NCI-H345 treated with DMSO at 0.1 percent for 48 hours (cell line): ENCODE data around the gene HDAC7.

Source experiments
- DNase-seq: peaks from one replicate; lab custom pipeline; 2025; ENCODE audit not compliant: unreplicated experiment; lab: John Stamatoyannopoulos, UW

The HDAC7 gene

DNA sequence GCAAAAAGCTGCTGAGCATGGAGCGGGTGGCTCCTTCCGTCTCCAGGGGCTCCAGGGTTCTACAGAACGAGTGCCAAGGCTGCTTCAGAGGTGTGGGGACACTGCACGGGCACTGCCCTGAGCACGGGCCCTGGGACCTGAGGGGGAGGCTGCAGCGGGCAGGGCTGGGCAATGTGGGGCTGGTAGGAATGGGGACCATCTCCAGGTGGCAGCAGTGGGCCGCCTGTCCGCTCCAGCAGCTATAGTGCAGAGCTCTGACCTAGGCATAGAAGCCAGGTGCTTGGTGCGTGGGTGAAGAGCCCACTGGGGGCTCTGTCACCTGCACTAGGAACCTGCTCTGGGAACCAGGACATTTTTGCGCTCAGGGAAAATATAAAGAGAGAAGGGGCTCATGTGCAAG lies 22.3 kb downstream of the HDAC7 start:
- no peak for DNase-seq

DNA sequence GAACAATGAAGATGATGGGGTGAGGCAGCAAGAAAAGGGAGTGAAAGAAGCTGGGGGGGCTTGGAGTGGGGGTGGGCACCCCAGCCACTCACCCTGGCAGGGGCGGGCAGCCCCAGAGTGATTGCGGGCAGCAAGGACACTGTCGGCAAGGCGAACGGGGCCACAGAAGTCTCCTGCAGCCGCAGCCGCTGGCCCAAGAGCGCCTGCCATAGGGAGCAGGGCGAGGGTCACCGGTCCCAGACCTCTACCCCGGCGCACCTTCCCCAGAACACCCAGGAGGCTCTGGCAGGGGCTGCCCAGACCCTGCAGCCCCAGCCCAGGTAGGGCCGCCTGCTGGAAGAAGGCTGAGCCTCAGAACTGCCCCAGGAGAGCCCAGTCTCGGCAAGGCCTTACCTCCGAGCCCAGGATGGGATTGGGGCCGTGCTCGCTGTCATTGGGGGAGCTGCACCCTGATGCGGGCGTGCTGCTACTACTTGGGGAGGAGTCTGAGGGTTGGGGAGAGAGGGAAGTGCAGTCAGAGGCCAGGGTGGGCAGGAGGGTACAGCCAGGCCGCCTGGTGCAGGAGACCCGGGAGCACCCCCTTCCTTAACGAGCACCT lies 23.8 kb downstream of the HDAC7 start:
- DNase-seq = no peak

DNA sequence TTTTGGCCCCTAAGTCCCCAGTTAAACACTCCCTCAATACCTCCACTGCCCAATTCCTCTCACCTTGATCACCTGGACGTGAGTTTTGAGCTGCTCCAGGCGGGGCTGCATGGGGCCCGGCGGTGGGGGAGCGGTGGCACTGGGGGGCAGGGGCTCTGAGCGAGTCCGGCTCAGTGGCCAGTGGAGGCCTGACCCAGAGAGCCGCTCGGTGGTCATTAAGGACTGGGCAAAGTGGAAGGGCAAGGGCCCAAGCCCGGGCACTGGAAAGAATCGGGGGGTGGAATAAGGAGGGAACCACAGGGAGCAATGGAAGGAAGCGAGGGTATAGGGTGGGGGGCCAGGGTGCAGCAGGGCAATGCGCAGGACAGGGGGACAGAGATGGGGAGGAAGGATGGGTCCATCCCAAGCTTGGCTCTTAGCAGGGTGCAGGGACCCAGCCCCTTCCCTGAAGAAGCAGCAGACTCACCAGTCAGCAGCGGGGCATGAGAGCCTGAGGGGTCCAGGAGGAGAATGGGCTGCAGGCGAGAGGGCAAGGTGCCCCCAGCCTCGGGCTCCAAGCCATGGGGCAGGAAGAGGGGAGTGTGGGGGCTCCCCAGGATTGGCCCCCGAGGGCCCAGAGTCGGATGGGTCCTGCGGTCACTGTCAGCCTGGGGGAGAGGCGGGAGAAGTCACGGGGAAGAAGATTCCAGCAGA lies 24.4 kb downstream of the HDAC7 start:
- DNase-seq = no peak

DNA sequence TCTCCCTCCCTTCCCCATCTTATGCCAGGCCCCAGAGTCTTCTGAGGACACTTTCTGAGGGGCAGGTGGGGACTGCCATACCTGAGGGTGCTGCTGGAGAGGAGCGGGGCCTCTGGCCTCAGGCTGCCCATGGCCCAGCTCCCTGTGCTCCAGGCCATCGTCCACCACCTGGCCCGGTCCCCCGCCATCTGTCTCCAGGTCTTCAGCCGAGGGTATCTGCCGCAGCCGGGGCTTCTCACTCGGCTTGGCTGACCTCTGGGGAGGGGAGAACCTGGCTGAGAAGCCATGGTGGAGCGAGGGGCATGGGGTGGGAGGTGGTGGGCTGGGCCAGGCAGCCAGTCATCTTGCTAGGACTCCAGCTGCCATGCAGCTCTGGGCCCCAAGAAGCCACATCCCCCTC lies 25.0 kb downstream of the HDAC7 start:
- DNase-seq = no peak

DNA sequence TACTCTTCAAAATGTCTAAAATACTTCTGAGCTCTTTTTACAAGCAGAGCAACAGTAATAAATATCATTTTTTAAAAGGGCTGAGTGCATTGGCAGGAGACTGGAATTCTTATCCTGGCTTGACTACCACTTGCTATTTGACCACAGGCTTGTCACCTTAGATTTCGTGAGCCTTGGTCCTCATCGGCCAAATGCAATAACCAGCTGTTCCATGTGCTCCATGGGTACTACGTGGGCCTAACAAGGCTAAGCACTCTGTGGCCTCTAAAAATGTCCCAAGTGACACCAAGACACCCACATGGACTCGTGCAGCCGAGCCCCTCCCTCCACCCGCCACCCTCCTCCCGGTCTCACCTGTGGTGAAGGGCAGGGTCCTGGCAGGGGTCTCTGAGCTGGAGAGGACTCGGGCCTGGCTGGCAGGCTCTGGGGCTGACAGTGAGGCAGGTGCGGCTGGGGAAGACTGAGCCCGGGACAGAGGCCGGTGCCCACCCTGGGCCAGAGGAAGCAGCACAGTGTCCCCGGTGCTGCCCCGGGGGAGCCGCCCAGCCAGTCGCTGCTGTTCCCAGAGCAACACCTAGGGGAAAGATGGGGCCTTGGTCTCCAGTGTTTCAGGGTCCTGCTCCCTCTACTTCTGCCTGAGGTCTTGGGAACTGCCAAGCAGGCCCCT lies 26.6 kb downstream of the HDAC7 start:
- DNase-seq = no peak

DNA sequence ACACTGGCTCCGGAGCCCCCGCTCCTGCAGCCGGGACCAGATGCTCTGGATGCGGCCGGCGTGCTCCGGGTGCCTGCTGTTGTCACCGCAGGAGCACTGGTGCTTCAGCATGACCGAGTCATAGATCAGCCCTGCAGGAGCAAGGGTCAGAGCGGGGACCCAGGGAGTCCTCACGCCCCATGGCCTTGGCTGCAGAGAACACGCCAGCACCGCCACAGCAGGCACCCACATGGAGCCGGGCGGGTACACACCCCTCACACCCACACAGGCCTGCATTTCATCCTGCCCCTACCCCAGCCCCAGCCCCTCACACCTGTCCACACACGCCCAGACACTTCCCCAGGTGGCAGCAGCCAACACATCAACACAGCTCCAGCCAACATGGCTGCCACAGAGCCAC lies 27.8 kb downstream of the HDAC7 start:
- DNase-seq = no peak

DNA sequence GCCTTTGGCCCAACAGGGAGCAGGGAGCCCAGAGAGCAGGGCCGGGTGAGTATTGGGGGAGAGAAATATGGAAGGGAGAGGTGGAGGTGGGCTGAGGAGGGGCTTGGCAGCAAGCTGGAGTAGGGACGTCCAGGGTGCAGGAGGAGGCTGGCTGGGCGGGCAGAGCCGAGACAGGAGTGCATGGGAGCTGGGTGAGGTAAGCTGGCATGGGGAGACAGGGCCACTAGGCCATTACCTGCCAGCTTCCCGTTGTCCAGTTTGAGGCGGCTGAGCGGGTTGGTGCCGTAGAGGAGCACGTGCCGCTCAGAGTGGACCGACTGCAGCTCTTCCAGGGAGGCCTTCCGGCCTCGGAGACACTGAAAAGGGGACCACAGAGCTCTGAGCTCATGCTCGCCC lies 28.4 kb downstream of the HDAC7 start:
- no peak for DNase-seq

DNA sequence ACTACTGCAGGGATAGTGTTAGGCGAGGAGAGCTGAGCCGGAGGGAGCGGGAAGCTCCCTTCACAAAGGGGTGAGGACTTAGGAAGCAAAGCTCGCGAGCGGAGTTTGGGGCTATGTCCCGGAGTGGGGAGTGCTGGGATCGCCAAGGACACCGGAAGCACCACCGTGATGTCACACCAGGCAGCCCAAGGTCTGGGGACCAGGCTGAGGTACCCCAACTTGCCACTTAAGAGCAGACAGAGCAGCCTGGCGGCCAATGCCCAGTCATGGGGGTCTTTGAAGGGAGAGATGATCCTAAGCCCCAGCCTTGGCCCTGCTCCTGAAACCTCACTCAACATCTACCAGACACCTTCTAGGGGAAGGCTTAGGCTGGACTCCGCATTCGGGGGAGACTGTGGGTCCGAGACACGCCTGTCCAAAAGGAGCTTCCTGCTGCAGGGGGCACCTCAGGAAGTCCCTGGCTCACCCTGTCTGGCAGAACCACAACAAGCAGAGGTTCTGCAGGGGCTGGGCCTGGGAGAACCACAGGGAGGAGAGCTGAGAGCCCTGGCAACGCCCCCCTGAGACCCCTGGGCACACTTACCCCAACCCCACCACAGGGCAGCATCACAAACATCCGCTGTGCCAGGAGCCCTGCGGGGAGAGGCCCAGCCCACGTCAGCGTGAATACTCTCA lies 28.9 kb downstream of the HDAC7 start:
- DNase-seq = no peak

DNA sequence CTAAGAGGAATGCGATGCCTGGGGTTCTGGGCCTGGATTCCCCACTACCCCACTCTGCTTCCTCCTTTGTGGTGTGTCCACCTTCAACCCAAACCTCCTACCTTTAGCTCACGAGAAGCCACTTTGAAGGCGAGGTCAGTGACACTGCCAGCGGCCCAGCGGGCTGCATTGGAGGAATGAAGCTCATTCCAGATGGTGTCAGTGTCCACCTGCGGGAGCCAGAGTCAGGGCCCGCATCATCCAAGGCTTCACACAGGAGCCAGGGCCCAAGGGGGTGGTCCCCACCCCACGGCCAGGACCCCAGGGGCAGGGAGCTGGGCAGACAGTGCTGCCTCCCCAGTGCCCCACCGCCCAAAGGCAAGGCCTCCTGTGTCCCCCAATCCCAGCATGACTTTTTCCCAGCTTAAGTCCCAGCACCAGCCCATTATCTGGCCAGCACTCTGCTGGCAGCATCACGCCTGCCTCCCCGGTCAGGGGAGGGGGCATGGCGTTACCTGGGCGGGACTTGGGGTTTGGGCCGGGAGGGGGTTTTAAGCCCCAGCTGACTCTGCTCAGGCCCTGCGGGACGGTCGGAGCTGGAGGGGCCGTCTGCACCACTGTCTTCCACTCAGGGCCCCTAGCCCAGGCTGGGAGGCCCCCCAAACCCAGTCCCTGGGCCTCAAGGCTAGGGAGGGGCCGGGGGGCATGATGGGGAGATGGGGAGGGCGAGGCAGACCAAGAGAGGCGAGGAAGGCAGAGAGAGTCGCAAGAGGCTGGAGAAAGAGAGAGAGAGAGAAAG lies 29.8 kb downstream of the HDAC7 start:
- DNase-seq = no peak

DNA sequence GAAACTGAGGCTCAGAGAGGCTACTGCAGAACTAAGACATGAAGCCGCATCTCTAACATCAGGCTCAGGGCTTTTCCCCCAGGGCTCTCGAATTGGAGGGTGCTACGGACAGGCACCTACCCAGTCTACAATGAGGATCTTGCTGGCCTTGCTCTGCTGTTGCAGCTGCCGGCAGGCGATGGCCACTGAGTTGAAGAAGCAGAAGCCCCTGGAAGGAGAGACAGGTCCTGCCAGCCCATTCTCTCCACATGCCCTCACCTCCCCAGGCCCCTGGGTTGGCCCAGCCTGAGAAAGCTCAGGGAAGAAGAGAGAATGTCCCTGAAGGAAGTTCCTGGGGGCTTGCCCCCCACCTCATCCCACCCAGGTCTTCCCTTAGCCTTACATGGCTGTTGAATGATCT lies 30.6 kb downstream of the HDAC7 start:
- no peak for DNase-seq

DNA sequence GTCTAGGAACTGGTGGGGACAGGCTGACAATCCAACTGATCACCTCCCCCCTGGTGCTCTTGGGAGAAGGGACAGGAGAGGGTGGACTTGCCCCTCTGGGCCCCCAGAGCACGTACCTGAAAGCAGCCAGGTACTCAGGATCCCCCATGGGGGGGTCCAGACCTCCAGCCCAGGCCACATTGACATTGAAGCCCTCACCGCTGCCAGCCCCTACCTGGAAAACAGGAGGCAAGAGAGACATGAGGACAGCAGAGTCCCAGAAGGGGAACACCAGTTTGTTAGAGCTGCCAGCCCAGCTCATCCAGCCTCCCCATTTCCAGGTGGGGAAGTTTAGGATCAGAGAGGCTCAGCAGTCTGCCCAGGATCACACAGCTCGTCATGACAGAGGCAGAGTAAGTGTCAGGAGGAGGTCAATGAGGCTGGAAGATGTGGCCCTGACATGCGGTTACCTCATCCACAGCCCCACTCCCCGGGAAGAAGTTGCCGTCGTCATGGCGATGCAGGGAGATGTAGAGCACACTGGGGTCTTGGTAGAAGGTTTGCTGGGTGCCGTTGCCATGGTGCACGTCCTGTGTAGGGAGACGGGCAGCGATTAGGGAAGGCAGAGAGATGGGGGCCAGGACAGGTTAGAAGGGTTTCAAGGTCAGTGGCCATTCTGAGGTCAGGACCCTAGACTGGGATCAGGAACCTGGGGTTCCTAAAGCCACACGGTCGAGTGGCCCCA lies 31.9 kb downstream of the HDAC7 start:
- no peak for DNase-seq

DNA sequence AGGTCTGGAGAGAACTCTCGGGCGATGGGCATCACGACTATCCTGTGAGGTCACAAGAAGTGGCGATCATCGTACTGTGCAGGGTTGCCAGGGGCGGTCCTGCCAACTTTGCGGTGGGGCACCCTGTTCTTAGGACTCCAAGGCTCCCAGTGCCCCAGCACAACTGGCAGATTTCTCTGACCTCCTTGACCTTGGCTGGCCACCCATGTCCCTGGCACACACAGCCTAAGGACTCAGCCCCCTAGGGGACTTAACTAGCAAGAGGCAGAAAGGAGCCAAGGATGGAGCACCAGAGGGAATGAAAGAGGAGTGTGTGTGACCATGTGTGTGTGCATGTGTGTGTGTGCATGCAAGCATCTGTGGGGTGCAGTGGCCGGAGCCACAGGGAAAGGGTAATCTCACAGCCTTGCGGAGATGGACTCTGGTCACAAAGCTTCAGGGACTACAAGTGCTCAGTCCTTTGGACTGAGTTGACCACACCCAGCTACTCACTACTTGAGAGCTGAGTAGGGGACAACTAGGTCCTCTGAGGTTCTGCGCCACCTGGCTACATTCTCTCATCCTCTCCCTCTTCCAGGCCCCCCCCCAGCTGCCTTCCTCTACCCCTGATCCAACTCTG lies 32.9 kb downstream of the HDAC7 start:
- DNase-seq = no peak

DNA sequence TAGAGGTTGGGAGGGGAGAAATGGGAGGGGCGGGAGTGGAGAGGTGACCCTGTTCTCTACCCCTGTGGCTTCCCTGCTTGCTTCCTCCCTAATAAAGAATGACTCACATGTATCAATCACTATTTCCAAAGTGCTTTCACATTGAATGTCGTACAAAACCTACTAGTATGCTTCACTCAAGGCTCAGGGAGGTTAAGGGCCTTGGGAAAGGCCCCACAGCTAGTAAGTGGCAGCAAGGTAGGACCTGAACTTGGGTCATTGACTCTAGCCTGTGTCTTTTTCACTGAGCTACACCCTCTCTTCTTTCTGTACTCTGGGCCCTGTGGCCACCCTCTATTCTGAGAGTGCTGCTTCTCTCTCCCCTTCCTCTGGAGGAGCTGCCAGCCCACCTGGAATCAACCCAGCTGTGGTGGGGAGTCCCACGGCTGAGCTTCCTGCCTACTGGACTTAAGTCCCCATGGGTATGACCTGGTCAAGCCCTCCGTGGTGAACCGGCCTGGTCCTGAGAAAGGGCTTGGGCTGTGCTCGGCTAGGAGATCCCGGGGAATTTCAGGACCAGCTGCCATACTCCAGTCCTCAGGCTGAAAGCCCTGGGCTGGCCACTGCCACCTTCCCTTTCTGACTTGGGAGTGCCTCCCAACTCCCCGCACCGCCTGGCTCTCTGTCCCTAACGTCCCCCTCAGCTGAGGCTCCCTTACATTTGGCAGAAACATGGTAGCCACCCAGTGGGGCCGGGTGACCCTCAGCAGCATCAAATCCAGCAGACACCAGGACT lies 33.6 kb downstream of the HDAC7 start:
- DNase-seq = no peak

DNA sequence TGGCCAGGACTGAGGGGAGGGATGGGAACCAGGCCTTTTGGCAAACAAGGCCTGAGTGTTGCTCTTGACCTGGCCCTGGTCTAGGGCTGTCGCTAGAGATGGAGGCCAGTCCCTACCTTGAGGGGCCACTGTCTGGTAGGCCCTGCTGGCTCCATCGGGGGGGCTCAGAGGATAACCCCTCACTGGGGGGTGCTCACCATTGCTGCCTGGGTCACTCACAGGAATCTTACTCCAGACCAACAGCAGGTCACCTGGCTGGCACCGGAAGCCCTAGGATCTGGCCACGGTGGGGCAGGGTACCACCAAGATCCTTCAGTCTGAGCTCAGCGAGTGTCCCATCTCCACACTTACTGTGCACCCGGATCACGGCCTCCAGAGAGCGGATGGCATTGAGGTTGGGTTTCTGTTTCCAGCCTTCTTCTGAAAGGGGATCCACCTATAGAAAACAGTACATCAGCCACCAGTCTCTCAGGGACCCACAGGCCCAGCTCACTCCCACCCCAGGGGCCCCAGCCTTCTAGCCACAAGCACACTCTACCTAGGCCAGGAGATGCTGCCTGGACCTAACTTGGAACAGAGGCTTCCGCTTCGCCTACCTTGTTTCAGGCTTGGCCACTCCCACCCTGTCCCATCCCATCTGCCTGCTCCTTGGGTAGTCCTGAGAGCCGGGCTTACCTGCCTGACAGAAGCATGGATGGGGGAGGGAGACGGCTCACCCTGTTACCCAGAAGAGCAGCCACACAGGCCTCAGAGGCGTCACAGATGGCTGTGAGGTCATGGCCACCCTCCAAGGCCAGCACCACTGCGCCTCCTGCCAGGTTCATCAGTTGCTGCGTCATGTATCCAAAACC lies 34.4 kb downstream of the HDAC7 start:
- DNase-seq = no peak

DNA sequence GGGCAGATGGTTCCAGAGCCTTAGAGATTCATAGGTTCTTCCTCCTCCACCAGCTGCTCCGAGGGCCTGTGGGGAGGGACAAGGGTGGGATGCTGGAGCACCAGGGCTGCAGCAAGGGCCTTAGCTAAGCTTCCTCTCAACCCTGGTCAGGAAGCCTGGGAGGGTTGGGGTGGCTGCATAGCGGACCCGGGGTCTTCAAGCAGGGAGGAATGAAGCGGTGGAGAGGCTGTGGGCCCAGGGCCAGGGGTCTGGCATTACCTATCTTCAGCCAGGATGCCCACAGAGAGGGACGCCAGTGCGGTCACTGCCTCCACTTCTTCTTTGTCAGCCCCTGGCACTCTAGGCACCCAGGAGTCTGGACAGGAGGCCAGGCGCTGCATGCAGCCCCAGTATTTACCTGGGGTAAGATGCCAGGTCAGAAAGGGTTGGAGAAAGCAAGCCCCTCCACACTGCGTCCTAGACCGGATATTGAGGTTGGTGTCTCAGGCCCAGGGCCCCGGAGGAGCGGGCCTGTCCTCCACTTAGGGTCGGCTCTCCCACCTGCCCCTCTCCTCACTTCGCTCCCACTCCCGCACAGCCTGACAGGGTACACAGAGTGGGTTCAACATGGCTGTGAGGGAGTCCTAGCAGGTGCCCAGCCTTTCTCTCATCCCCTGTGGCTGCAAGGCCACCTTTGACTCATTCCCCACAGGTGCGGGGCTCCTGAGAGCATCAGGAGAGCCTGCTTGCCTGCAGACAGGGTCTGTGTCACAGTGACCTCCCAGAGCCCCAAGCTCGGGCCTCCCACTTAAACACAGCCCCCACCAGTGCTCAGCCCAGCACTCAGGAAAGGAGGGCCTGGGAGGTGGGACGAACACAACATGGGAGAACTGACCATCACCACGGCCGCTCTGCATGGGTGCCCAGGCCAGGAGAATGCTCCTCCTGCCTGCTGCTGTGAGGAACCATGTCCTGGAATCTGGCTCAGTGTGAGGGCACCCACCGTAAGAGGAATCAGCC lies 35.6 kb downstream of the HDAC7 start:
- no peak for DNase-seq

DNA sequence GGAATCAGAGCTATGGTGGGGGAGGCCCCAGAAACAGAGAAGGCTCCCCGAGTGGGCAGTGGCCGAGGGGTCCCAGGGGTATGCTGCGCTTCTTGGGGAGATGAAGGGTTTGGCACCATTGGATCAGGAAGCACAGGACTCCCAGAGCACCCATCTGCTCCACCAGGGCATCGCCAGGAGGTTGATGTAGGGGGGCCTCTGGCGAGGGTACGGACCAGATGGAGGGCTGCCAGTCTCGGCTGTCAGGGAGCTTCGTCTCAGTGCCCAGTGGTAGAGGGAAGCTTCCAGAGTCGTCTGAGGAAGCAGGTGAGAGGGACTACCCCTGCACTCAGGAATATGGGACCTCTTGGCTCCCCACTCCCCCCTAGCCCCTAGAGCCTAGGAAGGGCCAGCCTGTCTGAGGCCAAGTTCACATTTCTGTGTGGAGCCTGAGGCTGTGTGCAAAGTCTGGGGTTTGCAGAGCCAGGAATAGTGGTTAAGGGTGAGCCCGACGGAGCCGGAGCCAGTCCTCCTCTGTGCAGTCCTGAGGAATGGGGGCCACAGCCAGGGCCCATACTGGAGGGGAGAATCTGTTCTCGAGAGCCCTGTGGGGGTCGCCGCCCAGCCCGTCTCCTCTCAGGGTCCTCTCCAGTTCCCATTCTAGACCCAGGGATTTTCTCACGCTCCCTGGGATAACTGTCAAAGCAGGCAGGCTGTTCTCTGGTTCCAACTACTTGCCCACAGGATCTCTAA lies 36.5 kb downstream of the HDAC7 start:
- no peak for DNase-seq

DNA sequence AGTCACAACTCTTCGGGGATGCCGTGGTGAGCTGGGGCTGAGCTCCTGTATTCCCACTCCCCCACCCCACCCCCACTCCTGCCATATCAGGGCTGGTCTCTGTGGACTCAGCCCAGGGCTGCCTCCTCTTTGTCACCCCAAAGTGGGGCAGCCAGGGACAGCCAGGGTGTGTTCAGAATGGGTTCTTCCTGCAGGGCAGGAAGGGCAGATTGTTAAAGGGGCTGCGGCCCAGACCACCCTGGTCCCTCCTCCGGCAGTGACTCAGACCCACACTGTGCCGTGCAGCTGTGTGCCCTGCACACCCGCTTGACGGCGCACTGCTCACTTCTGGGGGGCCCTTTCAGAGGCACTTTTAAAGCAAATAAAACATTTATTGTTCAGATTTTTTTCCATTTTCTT lies 37.3 kb downstream of the HDAC7 start:
- DNase-seq = no peak
